HG02852 (cell line): ENCODE results near the gene VPS37C.
"Not testable (repeated sequence)": the region's sequence is repeated elsewhere in the genome, so short reads cannot be mapped to it uniquely, and the experiment has no call there.

ENCODE experiments used
- ATAC-seq: cut with Tn5 transposase; IDR thresholded peaks from one replicate; pipeline ENCODE4 v1.9.1; 2021; ENCODE audit warnings: mild to moderate bottlenecking, moderate library complexity; ENCODE audit not compliant: unreplicated experiment

VPS37C gene

DNA sequence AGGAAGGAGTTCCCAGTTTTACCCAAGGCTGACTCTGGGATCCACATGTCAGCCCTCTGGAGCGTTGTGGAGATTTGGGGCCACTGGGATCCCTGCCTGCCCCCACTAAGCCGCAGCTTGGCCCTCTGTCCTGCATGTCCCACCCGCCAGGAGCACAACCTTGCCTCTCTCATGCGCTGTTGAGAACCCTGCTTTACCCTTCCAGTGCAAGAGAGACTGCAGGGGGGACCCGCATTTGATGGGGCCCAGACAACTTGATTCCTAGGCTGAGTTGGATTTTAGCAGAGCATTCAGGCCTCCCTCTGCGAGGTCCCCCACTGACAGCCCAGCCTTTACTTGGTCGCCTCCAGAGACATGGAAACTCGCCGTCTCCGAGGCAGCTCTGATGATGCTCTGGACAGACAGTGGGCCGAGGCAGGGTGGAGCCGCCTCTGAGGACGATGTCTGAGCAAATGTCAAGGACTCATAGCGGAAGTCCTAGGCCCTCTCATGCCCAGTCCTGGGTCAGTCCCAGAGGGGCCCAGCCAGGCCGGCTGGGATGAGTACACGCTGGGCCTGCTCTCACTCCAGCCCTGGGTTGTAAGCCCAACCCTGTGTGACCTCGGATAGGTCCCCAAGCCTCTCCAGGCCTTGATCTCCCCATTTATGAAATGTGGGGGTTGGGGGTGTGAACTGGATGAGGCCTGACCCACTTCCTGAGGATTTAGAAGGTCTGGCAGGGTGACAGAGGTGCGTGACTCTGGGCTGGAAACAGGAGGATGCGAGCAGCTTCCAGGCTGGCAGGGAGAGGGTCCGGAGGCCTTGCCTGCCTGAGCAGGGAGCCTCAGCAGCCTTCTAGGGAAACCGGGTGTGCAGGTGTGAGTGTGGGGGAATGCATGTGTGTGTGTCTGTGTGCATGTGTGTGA lies 58.3 kb downstream of the VPS37C start:
- no peak for ATAC-seq

GRCh38 chr11:61098778-61099177 lies 62.4 kb downstream of the VPS37C start:
- ATAC-seq, result no peak

GRCh38 chr11:61098261-61098660 lies 63.0 kb downstream of the VPS37C start:
- ATAC-seq, result not testable (repeated sequence)

DNA sequence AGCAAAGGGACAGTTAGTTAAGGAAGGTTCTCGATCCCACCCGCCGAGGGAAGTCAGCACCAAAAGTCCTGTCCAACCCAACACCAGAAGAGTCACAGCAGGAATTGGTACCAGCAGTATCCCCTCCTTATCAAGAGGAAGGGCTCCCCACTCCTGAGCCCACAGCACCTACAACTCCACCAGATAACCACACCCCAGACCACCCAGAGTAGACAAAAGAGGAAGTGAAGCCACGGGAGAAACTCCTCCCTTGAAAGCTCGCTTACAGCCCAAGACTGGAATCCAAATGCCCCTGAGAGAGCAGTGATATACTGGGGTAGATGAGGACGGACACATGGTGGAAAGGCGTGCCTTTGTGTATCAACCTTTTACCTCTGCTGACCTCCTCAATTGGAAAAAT lies 66.2 kb downstream of the VPS37C start:
- no peak for ATAC-seq

DNA sequence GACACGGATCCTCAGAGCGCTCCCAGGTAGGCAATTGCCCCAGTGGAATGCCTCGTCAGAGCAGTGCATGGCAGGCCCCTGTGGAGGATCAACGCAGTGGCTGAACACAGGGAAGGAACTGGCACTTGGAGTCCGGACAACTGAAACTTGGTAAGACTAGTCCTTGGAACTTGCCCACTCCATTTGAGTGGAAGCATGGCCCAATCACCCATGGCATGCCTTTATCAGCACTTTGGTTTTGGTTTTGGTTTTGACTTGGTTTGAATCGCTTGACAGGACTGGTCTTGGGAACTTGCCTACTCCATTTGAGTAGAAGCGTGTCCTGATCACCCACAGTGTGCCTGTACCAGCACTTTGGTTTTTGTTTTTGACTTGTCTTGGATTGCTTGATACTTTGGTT lies 67.1 kb downstream of the VPS37C start:
- not testable (repeated sequence) for ATAC-seq

DNA sequence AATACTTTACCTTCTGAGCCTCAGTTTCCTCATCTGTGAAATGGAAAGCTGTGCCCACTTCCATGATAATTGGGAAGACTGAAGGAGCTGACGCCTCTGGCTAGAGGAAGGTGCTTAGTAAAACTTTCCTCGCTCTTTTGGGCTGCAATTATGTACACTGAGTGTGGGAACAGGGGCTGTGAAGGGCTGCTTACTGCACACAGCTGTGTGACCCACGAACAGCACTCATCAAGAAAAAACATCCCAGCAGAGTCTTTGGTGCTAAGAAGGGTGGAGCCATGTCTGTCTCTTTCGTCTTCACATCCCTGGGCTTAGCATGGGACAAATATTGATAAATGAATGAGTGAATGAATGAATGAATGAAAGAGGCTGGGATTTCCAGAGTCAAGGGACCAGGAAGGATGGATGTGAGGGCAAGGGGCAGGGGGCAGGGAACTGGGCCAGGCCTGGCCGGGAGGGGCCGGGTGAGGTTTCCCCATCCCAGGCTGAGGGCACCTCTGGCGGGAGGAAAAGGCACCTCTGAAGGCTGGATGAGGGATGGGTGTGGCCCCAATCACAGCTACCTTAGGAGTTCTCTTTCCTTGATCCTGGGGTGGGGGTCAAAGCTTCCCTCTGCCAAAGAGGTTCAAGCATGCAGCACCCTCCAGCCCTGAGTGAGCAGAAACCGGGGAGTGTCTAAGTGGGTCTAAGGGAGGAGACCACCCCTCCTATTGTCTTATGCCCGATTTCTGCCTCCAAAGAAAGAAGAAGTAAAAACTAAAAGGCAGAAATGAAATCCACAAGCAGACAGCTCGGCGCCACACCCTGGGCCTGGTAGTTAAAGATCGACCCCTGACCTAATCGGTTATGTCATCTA lies 68.1 kb downstream of the VPS37C start:
- ATAC-seq, result no peak

GRCh38 chr11:61092280-61092766 lies 68.9 kb downstream of the VPS37C start:
- ATAC-seq, result peak; percentile 59

- ATAC-seq, result peak; percentile 41
Measured at GRCh38 chr11:61091373-61092279, 69.6 kb downstream of the VPS37C start.

DNA sequence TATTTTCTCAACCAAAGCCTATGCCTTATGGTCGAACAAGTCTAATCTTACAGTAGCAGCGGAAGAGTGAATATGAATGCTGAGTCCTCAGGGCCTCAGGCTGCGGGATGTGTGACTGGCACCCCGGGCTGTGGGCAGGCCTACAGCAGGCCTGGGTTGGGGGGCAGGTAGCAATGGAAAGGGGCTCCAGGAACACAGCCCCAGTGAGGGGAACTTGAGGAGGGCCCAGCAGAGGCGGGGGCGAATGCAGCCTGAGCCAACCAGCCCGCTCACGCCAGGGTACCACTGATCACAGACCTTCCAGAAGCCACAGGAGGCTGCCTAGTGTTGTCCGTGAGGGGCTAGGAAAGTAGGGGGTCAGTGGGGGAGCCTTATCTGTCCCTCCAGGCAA lies 70.2 kb downstream of the VPS37C start:
- ATAC-seq, result no peak

DNA sequence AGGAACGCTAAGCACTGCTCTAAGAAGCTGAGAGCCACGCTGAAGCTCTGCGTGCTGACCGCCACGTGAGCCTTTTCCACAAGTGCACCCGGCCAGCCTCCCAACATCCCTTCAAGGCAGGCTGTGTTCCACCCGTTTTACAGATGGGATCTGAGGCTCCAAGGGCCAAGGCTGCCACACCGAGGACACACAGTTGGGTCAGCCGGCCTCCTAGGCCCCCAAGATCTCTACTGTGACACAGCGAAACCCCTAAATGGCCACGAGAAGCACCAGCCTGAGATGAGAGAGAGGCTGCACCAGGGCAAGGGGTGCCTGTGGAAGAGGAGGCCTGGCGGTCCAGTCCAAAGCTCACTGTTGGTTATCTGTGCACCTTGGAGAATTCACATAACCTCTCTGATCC lies 70.7 kb downstream of the VPS37C start:
- ATAC-seq, result no peak

DNA sequence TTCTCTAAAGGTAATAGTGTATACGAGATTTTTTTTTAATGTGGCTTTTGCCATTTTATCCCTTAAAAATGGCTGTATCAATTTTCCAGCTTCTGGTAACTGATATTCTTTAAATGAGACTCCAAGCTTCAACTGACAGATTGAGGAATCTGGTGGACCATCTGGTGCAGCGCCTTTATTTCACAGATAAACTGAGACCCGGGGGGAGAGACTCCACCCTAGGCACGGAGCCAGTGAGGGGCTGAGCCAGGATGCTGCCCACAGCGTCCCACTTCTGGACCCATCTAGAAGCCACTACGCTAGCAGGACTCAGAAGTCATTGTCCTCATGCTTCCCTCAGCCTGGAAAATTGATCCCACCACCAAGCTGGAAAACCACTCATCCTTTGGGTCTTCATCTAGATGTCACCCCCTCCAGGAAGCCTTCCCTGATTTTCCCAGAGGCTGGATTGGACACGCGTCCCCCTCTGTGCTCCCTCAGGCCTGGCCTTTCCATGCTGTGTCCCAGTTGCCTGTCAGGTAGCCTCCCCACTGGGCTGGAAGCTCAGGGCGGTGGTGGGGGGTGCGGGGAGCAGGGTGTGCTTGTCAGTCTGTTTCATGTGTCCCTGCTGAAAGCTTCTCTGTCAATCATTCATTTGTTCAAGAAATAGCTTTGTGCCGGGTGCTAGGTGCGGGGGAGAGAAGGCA lies 71.3 kb downstream of the VPS37C start:
- ATAC-seq, result no peak

DNA sequence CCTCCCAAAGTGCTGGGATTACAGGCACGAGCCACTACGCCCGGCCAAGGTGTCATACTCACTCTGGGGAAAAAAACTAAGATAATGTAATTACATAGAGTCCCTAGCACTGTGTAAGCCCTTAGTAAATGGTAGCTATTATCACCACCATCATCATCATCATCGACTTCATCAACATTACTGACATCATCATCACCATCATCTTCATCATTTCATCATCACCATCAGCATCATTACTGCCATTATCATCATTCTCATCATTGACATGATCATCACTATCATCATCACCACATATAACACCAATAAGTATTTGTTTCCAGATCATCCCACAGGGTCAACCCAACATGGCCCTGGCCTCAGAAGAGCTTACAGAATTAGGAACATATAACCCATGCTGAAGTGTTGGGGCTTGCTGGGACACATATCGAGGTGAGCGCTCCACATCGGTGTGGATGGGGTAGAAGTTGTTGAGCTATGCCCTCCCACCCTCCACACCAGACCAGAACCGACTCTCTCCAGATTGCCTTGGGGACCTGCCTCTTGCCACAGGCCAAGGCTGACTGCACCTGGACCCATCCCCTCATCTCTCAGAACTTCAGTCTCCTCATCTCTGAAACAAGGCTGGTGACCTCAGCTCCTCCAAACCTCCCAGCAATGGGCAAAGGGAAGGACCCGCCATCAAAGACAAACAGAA lies 73.7 kb downstream of the VPS37C start:
- ATAC-seq, result no peak

DNA sequence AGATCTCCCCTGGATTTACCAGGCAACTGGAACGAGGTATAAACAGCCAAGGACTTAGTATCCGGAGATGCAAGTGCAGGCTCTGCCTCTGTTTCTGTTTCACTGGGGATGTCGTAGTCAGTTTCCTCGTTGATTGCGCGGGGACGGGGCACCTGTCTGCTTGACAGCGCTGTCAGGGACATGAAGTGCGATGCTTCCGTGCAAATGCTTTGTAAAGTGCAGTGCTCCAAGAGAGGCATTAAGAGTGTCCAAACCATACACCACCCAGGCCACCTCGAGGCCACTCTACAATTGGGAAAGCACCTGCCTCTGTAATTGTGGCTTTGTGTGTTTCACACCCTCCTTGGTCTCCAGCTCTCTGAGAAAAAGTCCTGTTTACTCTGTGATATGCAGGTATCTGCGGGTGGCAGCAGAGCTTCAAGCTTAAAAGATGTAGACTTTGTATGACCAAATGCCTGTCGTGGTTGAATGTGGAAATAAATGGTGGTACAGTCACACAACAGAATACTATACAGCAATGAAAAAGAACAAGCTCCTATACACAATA lies 77.6 kb downstream of the VPS37C start:
- ATAC-seq, result no peak

- ATAC-seq, result no peak
Measured at GRCh38 chr11:61082931-61083531, 78.2 kb downstream of the VPS37C start.

DNA sequence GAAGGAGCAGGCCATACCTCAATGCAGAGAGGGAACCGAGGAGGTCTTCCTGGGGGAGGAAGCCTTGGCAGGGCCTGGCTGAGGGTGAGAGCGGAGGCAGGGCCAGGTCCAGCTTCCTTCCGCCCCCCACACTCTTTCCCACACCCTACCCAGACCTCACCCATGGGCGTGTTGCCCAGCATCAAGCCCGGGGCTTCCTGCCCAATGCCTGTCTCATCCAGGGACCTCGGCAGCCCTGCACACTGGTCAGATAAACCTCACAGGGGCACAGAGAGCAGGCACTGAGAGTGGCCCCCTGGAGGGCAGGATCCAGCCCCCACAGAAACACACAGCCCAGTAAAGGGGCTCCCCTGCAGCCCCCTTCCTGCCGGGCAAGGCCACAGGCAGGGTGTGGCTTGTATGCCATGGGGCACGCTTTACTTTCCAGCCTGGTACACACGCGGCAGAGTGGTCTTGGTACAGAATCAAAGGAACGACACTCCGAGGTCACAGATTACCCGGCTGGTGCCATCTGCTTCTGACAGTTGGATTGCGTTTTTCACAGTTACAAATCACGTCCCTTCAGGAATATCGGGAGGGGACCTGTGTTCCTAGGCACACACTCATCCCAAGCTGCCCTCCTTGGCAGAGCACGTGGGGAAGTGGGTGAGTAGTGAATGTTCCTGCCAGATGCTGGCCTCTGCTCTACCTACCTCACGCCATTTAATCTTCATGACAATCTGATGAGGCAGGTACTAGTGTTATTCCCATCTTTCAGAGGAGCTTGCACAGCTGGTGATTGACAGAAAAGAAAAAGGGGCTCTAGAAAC lies 79.0 kb downstream of the VPS37C start:
- ATAC-seq, result no peak

GRCh38 chr11:61080986-61081590 lies 80.1 kb downstream of the VPS37C start:
- ATAC-seq, result no peak

GRCh38 chr11:61080526-61080925 lies 80.7 kb downstream of the VPS37C start:
- ATAC-seq, result no peak
